ENCODE results near the gene HOXC9.

Gene HOXC9

DNA sequence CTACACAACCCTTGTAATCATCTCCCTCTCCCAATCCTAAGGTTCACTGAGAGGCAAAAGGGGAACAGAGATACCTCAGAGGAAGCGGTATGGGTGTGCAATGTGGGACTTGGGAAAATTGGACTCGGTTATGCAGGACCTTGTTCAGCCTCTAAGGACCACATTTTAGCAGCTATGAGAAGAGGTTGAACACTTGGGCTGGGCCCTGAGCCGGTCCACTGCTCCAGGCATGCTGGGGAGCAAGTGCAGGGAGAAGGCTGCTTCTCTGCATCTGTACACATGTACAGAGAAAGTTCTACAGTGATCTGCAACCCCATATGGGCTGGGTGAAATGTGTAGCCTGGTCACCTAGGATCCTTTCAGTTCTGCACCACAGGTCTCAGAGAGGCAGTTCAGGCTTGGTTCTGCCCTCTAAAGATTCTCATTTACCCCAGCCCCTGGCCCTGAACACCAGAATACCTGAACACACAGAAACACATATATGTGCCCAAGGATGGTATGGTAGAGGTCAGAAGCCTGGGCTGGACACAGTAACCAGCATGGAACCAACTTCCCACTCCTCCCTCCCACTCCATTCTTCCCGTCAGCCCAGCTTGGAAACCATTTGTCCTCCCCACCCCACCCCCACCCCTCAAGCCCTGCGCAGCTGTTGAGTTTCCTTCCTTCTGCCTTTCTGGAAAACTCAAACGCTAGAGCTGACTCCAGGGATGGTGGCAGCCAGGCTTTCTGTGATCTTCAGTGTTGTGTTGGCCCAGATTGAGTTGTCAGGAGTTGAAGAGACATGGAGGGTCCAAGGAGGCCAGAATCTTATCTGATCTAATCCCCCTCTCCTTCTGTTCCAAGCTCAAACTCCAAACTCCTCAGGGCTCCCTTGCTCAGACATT lies 43.3 kb downstream of the HOXC9 start:
- H3K4me1 ChIP-seq (ENCODE audit: insufficient read depth, low read length): no peaks in the 10 kb centered on the region
- H2AFZ ChIP-seq (ENCODE audit: low read depth, low read length): no peak overlapping the region
- peaks cover 98% of the 10 kb centered on the region for H3K27me3 ChIP-seq (ENCODE audit: insufficient read depth, low read length)
- H3K36me3 ChIP-seq (ENCODE audit: insufficient read depth, low read length): no peaks in the 10 kb centered on the region
- H3K4me3 ChIP-seq (ENCODE audit: low read length): no peak overlapping the region
- H3K9me3 ChIP-seq (ENCODE audit: low read length): no peaks in the 10 kb centered on the region

DNA sequence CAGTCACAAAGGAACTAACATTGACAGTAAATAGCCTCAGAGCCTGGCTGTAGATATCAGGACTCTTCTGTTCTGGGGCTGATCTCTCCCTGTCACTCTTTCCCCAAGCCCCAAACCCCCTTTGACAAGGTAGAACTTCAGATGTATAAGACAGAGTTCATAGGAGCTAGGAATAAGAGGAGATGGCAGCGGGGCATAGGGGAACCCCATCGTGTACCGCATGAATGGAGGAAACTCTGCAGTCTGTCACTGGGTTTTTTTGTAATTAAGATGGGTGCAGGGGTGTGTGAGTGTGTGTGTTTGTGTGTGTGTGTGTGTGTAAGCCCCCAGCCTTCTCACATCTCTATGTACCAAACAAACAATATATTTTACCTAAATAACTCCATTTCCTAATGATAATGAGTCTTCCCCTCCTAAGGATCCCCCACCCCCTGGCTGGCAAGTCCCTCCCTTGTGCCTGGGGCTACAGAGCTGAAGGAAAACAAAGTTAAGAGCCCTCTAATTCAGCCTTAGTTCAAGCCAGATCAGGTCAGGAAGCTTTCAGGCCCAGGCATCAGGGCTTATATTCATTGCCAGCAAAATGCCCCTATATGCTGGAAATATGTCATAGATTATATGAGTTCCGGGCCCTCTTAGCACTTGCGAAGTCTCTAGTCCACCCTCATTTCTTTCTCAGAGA lies 44.6 kb downstream of the HOXC9 start:
- Histone ChIP-seq H3K4me1 (ENCODE audit: insufficient read depth, low read length) (no peaks in the 10 kb centered on the region), H3K4me3 (ENCODE audit: low read length) (no peak overlapping the region), H3K9me3 (ENCODE audit: low read length) (no peaks in the 10 kb centered on the region), H3K27me3 (ENCODE audit: insufficient read depth, low read length) (peaks cover 98% of the 10 kb centered on the region), H2AFZ (ENCODE audit: low read depth, low read length) (no peak overlapping the region), H3K36me3 (ENCODE audit: insufficient read depth, low read length) (no peaks in the 10 kb centered on the region)

DNA sequence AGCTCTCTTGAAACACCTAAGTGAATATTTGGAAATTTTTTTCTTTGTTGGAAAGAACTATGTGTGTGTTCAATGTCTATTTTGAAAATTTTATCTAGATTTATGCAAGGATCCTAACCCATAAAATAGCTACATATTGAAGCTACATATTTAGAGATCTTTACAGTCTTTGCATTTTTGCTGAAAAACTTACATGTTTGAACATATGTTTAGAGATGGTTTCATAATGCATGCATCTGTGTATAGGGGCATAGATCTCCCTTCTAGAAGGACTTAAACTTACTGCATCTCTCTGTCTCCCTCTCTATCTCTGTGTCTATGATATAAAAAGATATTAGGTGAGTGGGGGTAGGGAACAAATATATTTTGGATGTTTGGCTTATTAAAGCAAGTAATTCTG lies 45.4 kb downstream of the HOXC9 start:
- H3K36me3 ChIP-seq (ENCODE audit: insufficient read depth, low read length): no peaks in the 10 kb centered on the region

DNA sequence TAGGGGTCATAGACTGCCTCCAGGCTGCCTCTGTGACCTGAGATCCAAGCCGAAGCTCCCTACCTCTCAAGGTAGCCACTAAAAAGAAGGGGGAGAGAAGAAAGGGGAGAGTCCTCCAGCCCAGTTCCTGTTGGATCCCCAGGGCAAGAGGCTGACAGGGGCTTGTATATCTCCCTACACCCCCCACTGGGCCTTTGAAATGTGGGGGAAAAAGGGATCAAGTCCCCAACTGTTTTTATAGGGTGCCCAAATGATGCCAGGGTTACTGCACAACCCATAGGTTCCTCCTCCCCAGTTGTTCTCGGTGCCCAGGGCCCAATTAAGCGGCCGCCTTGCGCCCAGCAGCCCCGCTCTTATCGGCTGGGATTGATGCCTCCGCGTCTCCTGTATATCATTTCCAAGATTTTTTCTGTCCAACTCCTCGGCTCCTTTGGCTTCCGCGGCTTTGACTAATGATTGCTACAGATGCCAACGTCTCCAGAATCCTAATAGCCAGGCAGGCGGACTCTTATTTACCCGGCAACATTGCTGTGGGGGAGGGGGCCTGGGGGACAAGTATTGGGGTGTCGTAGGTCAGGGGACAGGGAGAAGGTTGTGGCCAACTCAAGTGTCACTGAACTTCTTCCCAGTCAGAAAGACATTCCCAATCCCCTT lies 46.0 kb downstream of the HOXC9 start:
- no peaks in the 10 kb centered on the region for H3K36me3 ChIP-seq (ENCODE audit: insufficient read depth, low read length)
- H2AFZ ChIP-seq (ENCODE audit: low read depth, low read length): no peak overlapping the region
- no peaks in the 10 kb centered on the region for H3K4me1 ChIP-seq (ENCODE audit: insufficient read depth, low read length)
- peaks cover 98% of the 10 kb centered on the region for H3K27me3 ChIP-seq (ENCODE audit: insufficient read depth, low read length)
- H3K9me3 ChIP-seq (ENCODE audit: low read length): no peaks in the 10 kb centered on the region
- H3K4me3 ChIP-seq (ENCODE audit: low read length): no peak overlapping the region

More for the DNA sequence above, 45.4 kb downstream of the HOXC9 start:
- Histone ChIP-seq H3K4me1 (ENCODE audit: insufficient read depth, low read length) (no peaks in the 10 kb centered on the region), H3K4me3 (ENCODE audit: low read length) (no peak overlapping the region), H2AFZ (ENCODE audit: low read depth, low read length) (no peak overlapping the region), H3K9me3 (ENCODE audit: low read length) (no peaks in the 10 kb centered on the region), H3K27me3 (ENCODE audit: insufficient read depth, low read length) (peaks cover 98% of the 10 kb centered on the region)

DNA sequence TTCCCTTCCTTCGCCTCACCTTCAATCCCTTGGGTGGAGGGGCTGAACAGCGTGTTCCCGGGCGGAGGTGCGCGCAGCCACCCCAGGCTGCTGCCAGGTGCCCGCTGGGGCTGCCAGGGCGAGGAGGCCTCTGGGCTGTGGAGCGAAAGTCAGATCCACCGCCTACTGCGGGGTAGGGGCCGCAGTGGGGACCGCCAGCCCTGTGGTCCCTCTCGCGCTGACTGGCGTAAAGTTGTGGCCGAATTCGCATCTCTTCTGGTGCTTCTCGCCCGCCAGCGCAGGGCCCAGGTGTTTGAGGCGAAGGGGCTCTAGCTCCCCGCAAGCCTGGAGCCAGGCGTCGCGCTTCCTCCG lies 46.8 kb downstream of the HOXC9 start:
- H3K36me3 ChIP-seq (ENCODE audit: insufficient read depth, low read length): no peaks in the 10 kb centered on the region
- H3K9me3 ChIP-seq (ENCODE audit: low read length): no peaks in the 10 kb centered on the region
- no peaks in the 10 kb centered on the region for H3K4me1 ChIP-seq (ENCODE audit: insufficient read depth, low read length)
- H3K4me3 ChIP-seq (ENCODE audit: low read length): no peak overlapping the region
- H3K27me3 ChIP-seq (ENCODE audit: insufficient read depth, low read length): peaks cover 98% of the 10 kb centered on the region
- no peak overlapping the region for H2AFZ ChIP-seq (ENCODE audit: low read depth, low read length)

DNA sequence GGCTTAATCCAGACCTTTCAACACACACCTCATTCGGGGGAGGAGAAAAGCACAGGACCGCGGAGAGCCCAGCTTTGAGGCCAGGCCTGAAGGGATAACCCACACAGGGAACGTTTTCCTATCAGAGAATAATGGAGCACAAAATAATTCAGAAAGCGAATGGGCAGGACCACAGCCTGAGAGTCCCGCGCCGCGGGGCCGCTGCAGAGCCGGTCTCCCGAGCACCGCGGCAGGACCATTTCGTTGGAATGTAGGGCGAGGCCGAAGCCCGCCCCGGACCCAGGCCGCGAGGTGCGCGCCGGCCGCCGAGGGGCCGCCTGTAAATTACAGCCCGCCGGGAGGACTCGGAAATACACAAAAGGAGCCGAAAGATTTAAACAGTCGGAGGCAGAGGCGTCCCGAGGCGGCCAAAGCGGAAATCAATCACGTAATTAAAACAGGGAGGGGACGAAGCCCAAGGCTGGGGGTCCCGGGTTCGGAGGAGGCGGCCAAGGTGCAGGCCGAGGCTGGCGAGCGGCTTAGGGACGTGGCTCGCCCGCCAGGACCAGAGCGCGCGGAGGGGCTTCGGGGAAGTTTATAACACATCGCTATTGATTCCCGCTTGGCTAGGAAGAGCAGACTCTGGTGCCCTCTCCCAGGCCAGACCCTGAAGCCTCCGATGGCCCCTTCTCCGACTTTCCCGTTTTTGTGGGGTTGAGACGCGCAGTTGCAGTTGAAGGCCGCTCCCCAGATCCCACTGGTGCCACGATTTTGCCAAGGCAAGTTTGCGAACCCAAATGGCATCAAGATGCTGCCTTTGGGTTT lies 47.4 kb downstream of the HOXC9 start:
- no peak overlapping the region for H3K4me3 ChIP-seq (ENCODE audit: low read length)
- no peaks in the 10 kb centered on the region for H3K4me1 ChIP-seq (ENCODE audit: insufficient read depth, low read length)
- no peaks in the 10 kb centered on the region for H3K36me3 ChIP-seq (ENCODE audit: insufficient read depth, low read length)
- H3K27me3 ChIP-seq (ENCODE audit: insufficient read depth, low read length): peaks cover 100% of the 10 kb centered on the region
- no peaks in the 10 kb centered on the region for H3K9me3 ChIP-seq (ENCODE audit: low read length)
- H2AFZ ChIP-seq (ENCODE audit: low read depth, low read length): no peak overlapping the region

DNA sequence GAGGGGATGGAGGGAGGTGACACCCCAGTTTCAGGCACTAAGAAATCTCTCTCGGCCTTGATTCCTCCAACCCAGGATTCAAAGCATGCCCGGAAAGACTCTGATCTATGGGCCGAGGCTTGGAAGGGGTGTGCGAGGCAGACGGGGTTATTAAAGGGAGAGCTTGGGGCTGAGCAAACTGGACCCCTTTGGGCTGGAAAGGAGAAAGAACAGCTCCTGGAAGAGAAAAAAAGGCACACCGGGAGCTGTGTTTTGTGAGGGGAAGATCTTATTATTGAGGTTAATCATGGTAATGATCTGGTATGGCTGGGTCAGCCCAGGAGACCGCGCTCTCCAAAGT lies 48.0 kb downstream of the HOXC9 start:
- Histone ChIP-seq H2AFZ (ENCODE audit: low read depth, low read length) (no peak overlapping the region), H3K27me3 (ENCODE audit: insufficient read depth, low read length) (peaks cover 100% of the 10 kb centered on the region), H3K9me3 (ENCODE audit: low read length) (no peaks in the 10 kb centered on the region), H3K36me3 (ENCODE audit: insufficient read depth, low read length) (no peaks in the 10 kb centered on the region), H3K4me3 (ENCODE audit: low read length) (no peak overlapping the region), H3K4me1 (ENCODE audit: insufficient read depth, low read length) (no peaks in the 10 kb centered on the region)

DNA sequence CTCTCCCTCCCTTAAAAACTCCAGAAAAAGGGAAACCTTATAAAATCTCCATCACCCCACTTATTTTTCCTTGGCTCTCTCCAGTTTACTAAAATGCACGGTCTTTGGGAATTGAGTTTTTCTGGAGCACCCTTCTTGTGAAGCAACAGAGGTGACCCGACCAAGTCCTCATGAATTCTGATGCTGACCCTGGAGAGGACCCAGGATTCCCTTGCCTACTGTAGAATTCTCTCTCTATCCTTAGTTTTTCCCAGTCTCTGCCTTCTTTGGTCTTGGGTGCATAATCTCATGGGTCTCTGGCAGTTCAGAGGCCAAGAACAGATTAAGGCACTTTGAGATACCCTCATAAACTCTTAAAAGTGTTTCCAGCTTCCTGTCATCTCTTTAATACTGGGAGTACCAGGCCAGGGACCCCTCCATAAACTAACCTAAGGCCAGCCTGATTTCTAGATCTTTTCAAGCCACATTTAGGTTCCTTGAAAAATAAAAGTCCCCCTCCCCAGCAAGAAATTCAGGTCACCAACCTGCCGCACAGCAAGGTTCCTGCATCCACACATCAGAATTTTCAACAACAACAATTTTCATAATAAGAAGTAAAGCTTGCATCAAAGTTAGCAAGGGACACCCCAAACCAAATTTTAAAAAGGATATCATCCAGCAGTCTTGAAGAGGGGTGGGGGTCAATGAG lies 48.6 kb downstream of the HOXC9 start:
- Histone ChIP-seq H3K36me3 (ENCODE audit: insufficient read depth, low read length) (no peaks in the 10 kb centered on the region), H2AFZ (ENCODE audit: low read depth, low read length) (no peak overlapping the region), H3K9me3 (ENCODE audit: low read length) (no peaks in the 10 kb centered on the region), H3K27me3 (ENCODE audit: insufficient read depth, low read length) (peaks cover 100% of the 10 kb centered on the region), H3K4me1 (ENCODE audit: insufficient read depth, low read length) (no peaks in the 10 kb centered on the region), H3K4me3 (ENCODE audit: low read length) (no peak overlapping the region)

DNA sequence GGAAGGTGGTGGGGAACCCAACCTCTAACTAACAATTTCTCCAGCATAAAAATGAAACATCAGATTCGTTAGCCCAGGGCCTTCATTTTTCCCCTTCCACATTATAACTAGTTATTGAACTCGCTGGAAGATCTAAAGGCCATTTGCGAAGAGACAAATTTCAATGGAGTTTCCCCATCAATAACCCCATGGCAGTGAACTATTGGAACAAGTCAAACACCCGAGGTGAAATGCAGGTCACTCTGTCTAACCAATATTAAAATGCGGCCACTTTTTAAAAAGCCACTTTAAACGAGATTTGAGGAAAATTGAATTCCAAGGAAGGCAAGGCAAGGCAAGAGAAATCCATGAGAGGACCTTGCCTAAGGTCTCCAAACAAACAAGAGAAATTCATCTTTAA lies 49.1 kb downstream of the HOXC9 start:
- Histone ChIP-seq H3K36me3 (ENCODE audit: insufficient read depth, low read length) (no peaks in the 10 kb centered on the region), H3K9me3 (ENCODE audit: low read length) (no peaks in the 10 kb centered on the region), H3K27me3 (ENCODE audit: insufficient read depth, low read length) (peaks cover 100% of the 10 kb centered on the region), H3K4me3 (ENCODE audit: low read length) (no peak overlapping the region), H3K4me1 (ENCODE audit: insufficient read depth, low read length) (peaks cover 2% of the 10 kb centered on the region), H2AFZ (ENCODE audit: low read depth, low read length) (no peak overlapping the region)

DNA sequence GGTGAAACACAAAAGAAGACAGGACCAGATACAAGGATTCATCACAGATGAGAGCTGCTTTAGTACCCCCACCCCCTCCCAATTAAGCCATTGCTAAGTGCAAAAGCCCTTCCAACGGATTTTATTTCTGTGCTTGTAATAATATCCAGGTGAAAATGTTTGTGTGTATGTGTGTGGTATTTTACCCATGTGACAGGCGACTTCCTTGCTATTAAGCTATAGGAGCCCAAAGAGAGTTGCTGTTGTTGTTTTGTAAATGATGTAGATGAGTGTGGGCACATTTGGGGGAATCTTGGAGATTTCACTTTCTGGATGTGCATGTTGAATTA lies 50.5 kb downstream of the HOXC9 start:
- Histone ChIP-seq H3K27me3 (ENCODE audit: insufficient read depth, low read length) (peaks cover 98% of the 10 kb centered on the region), H2AFZ (ENCODE audit: low read depth, low read length) (no peak overlapping the region), H3K4me1 (ENCODE audit: insufficient read depth, low read length) (peaks cover 2% of the 10 kb centered on the region), H3K9me3 (ENCODE audit: low read length) (no peaks in the 10 kb centered on the region), H3K36me3 (ENCODE audit: insufficient read depth, low read length) (no peaks in the 10 kb centered on the region), H3K4me3 (ENCODE audit: low read length) (no peak overlapping the region)

DNA sequence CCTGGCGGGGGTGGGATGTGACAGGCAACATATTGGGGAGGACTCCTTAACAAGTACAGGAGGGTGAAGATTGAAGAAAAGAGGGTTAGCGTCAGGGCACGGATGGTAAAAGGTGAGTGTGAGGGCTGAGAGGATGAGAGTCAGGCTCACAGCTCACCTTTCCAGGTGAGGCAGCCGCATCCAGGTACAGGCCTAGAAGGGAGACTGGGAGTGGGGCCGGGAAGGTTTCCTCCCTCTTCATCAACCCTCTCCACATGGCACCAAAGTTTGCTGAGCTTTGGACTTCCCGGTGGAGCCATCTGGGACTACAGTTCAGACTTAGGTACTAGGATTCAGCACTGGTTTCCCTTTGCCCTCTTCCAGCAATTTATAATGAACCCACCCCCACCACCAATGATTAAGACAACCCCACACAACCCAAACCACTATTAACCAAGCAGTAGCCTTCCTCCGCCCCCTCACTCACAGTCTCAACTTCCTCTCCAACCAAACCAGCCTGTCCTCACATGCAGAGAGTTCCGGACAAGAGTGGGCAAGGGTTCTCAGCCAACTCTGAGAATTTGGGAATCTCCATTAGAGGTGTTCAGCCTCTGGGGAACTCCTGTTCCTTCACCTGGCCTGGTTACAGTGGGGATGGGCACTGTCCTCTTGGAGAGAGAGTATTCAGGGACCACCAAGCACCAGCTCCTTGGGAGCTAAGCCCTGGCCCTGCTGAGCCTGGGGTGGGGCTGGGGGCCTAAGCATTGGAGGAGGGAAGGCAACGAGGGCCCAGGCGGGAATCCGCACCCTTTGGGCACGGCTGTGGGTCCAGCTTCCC lies 51.3 kb downstream of the HOXC9 start:
- H3K4me1 ChIP-seq (ENCODE audit: insufficient read depth, low read length): peaks cover 2% of the 10 kb centered on the region
- no peaks in the 10 kb centered on the region for H3K9me3 ChIP-seq (ENCODE audit: low read length)
- no peaks in the 10 kb centered on the region for H3K36me3 ChIP-seq (ENCODE audit: insufficient read depth, low read length)
- no peak overlapping the region for H3K4me3 ChIP-seq (ENCODE audit: low read length)
- H3K27me3 ChIP-seq (ENCODE audit: insufficient read depth, low read length): peaks cover 98% of the 10 kb centered on the region
- H2AFZ ChIP-seq (ENCODE audit: low read depth, low read length): no peak overlapping the region

DNA sequence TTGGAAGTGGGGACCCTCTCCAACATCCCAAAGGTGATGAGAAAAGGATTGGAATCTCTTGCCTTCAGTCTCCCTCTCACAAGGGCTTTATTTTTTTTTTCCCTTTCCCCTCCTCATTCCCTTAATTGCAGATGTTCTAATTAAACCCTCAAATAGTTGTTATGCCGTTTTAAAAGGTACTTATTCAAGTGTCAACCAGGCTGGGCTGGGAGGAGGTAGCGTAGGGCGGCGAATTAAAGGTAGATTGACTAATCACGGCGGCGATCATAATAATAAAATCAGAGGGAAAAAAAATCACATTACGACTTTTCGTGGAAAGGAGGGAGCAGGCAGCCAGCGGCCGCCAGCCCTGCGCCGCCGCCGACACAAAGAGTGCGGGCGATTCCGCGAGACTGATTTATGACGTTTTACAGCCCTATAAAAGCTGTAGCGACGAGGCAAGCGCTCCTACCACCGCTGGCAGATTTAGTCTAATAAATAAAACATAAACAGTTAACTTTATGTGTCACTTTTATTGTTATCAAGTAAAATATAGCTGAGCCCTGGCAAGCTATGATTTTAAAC lies 52.0 kb downstream of the HOXC9 start:
- H3K9me3 ChIP-seq (ENCODE audit: low read length): no peaks in the 10 kb centered on the region
- H3K4me1 ChIP-seq (ENCODE audit: insufficient read depth, low read length): peaks cover 2% of the 10 kb centered on the region
- no peaks in the 10 kb centered on the region for H3K36me3 ChIP-seq (ENCODE audit: insufficient read depth, low read length)
- no peak overlapping the region for H3K4me3 ChIP-seq (ENCODE audit: low read length)
- H3K27me3 ChIP-seq (ENCODE audit: insufficient read depth, low read length): peaks cover 97% of the 10 kb centered on the region
- H2AFZ ChIP-seq (ENCODE audit: low read depth, low read length): no peak overlapping the region

All from neuron (in vitro differentiated cells).